GM12873 (cell line): ENCODE measurements around the gene KRT73.

ENCODE experiments used
- CTCF ChIP-seq: IDR thresholded peaks from 2 replicates; pipeline ENCODE4 v1.5.1; 2012; ENCODE audit warnings: low read depth, mild to moderate bottlenecking, moderate library complexity, low read length, control low read depth; ENCODE audit not compliant: insufficient read depth; ENCODE audit errors: missing control alignments

Gene KRT73

GRCh38 chr12:52645982-52646381, 27.6 kb upstream of the KRT73 start:
- no peak for TF ChIP-seq CTCF

GRCh38 chr12:52645120-52645761, 26.9 kb upstream of the KRT73 start:
- no peak for TF ChIP-seq CTCF

- no peak for TF ChIP-seq CTCF
Observed at GRCh38 chr12:52644078-52644415, 25.7 kb upstream of the KRT73 start.

GRCh38 chr12:52643233-52644077, 25.1 kb upstream of the KRT73 start:
- no peak for TF ChIP-seq CTCF

- no peak for TF ChIP-seq CTCF
Observed at GRCh38 chr12:52641468-52641867, 23.1 kb upstream of the KRT73 start.

- no peak for TF ChIP-seq CTCF
Observed at GRCh38 chr12:52637299-52637698, 18.9 kb upstream of the KRT73 start.

- TF ChIP-seq CTCF, result no peak
Observed at GRCh38 chr12:52636592-52637258, 18.4 kb upstream of the KRT73 start.
